HepG2 (cell line): ENCODE data around the gene COX10. TPM values are rescaled to one million over a fixed set of nuclear protein-coding genes. Genes with fewer than 3 reads are reported as not detected.

Experiments
- ATAC-seq: fragments of 200-7000 bp; cut with Tn5 transposase; 3 replicates; pipeline ENCODE4 v1.9.1; 2020; ENCODE audit warnings: mild to moderate bottlenecking, moderate library complexity
- BruUV-seq: library from RNA; stranded (reverse); fragments of 400-500 nt; replicated peaks from 2 replicates; lab custom pipeline; 2021; lab: Mats Ljungman, UMichigan
- CTCF ChIA-PET: fragments of 300-600 bp; formaldehyde crosslinking; extraction: SDS; loops from one replicate; lab custom pipeline; 2021; ENCODE audit warnings: low total read pairs, inconsistent platforms, low intra/inter-chr PET ratio; lab: Yijun Ruan, JAX
- POLR2A ChIA-PET: fragments of 350-600 bp; sonication (Branson Sonifier 250); formaldehyde crosslinking; loops from one replicate; lab custom pipeline; 2020; ENCODE audit warnings: antibody characterized with exemption, inconsistent platforms; lab: Yijun Ruan, JAX
- DNase-seq: peaks from one replicate; pipeline ENCODE4 v3.0.0-alpha.2; 2015; ENCODE audit warnings: low spot score
- FAIRE-seq: peaks from 3 replicates; lab custom pipeline; 2011; peaks lifted over from hg19 to GRCh38; lab: Jason Lieb, UNC
- H2AFZ ChIP-seq: one replicate; pipeline ENCODE4 v1.6.1; 2011; ENCODE audit warnings: low read length, inconsistent platforms
- H3K27ac ChIP-seq: fragments of 300-600 bp; 3 replicates; pipeline ENCODE4 v1.8.0; 2011; ENCODE audit warnings: mixed run types, mild to moderate bottlenecking, mixed read lengths, low read length, inconsistent platforms; ENCODE audit not compliant: insufficient read depth; ENCODE audit errors: extremely low read length
- H3K27me3 ChIP-seq, 2 experiments: fragments of 200-600 bp in 1 of 2; 2 replicates in 1 of 2; 3 replicates in 1 of 2; pipeline versions ENCODE4 v1.6.0 to v1.8.0; 2011; ENCODE audit warnings: low read length in 2 of 2, mild to moderate bottlenecking in 2 of 2, moderate library complexity in 2 of 2, inconsistent platforms in 1 of 2; ENCODE audit not compliant: insufficient read depth in 2 of 2, control insufficient read depth in 1 of 2
- H3K36me3 ChIP-seq, 2 experiments: fragments of 200-600 bp in 1 of 2; replicated peaks in 1 of 2; 2 replicates in 1 of 2; 3 replicates in 1 of 2; pipeline versions ENCODE4 v1.5.1 to v1.8.0; 2011; ENCODE audit warnings: low read length in 2 of 2, inconsistent platforms in 1 of 2; ENCODE audit not compliant: insufficient read depth in 2 of 2, control insufficient read depth in 1 of 2
- H3K4me1 ChIP-seq: 2 replicates; pipeline ENCODE4 v1.5.1; 2012; ENCODE audit warnings: low read length, inconsistent platforms; ENCODE audit not compliant: insufficient read depth
- H3K4me2 ChIP-seq: 2 replicates; pipeline ENCODE4 v1.6.0; 2011; ENCODE audit warnings: low read depth, low read length, inconsistent platforms
- H3K4me3 ChIP-seq, 3 experiments: fragments of 200-600 bp in 1 of 3; sonication (generic), shearing (Covaris generic) in 1 of 3; replicated peaks in 1 of 3; 2 replicates each; pipeline ENCODE4 v1.5.1; 2011 to 2016; ENCODE audit warnings: low read length in 3 of 3, inconsistent platforms in 2 of 3, low read depth in 2 of 3, mild to moderate bottlenecking in 2 of 3, control low read depth in 1 of 3, mixed read lengths in 1 of 3; ENCODE audit not compliant: insufficient read depth in 1 of 3
- H3K79me2 ChIP-seq: one replicate; pipeline ENCODE4 v1.6.1; 2011; ENCODE audit warnings: low read length, inconsistent platforms; ENCODE audit not compliant: insufficient read depth
- H3K9ac ChIP-seq: 2 replicates; pipeline ENCODE4 v1.6.0; 2011; ENCODE audit warnings: mild to moderate bottlenecking, low read depth, low read length, inconsistent platforms; ENCODE audit not compliant: insufficient read depth
- H3K9me3 ChIP-seq: 2 replicates; pipeline ENCODE4 v1.5.1; 2012; ENCODE audit warnings: mild to moderate bottlenecking, low read length
- H4K20me1 ChIP-seq: 2 replicates; pipeline ENCODE4 v1.6.0; 2011; ENCODE audit warnings: inconsistent platforms, mild to moderate bottlenecking, low read length, moderate library complexity; ENCODE audit not compliant: insufficient read depth
- CEBPG ChIP-seq: IDR thresholded peaks from 2 replicates; pipeline ENCODE4 v1.6.1; 2016
- MAFF ChIP-seq: IDR thresholded peaks from 2 replicates; pipeline ENCODE4 v1.6.1; 2011; ENCODE audit warnings: low read depth, low read length, improper control_type of control experiment
- MAFK ChIP-seq, 2 experiments: IDR thresholded peaks in 1 of 2; conservative IDR thresholded peaks in 1 of 2; 2 replicates each; pipeline ENCODE4 v1.6.1; 2011; ENCODE audit warnings: improper control_type of control experiment in 2 of 2, low read length in 2 of 2
- THAP11 ChIP-seq: IDR thresholded peaks from 2 replicates; pipeline ENCODE4 v1.6.1; 2016; ENCODE audit warnings: missing biosample characterization, missing genetic modification reagents
- ZNF274 ChIP-seq: sonication (generic); formaldehyde crosslinking; IDR thresholded peaks from 2 replicates; pipeline ENCODE4 v1.5.1; 2020; ENCODE audit warnings: mild to moderate bottlenecking, missing genetic modification reagents
- ZNF446 ChIP-seq: sonication (generic); formaldehyde crosslinking; IDR thresholded peaks from 2 replicates; pipeline ENCODE4 v1.5.0; 2020; ENCODE audit warnings: mild to moderate bottlenecking, missing genetic modification reagents
- ZNF552 ChIP-seq: sonication (generic); formaldehyde crosslinking; IDR thresholded peaks from 2 replicates; pipeline ENCODE4 v1.9.0; 2022; ENCODE audit warnings: missing genetic modification reagents, mild to moderate bottlenecking, borderline replicate concordance
- ZNF782 ChIP-seq: sonication (generic); formaldehyde crosslinking; IDR thresholded peaks from 2 replicates; pipeline ENCODE4 v1.4.0; 2020; ENCODE audit warnings: missing genetic modification reagents, mild to moderate bottlenecking, borderline replicate concordance
- WGBS: methylation state at CpG from one replicate; pipeline ENCODE4 v1.1.6; 2017; ENCODE audit warnings: low lambda C conversion rate; 5-methylcytosine and 5-hydroxymethylcytosine counted together
- in situ Hi-C: cut with HindIII; loops from 2 replicates; pipeline ENCODE4 v1.10.0; 2017; ENCODE audit warnings: low pct_unique_long_range_greater_than_20kb; ENCODE audit not compliant: extremely low pct_ligation_motif_present
- intact Hi-C: fragments of 100-400 bp; cut with micrococcal nuclease; formaldehyde crosslinking; loops from one replicate; pipeline ENCODE4 v1.10.0; 2022; ENCODE audit not compliant: unreplicated experiment
- polyA plus RNA-seq, 8 experiments: library from polyadenylated mRNA; depleted of rRNA in 3 of 8; stranded (reverse) in 7 of 8; unstranded in 1 of 8; fragments of >200 nt; fragmentation: Illumina TruSeq in 4 of 8; extraction: Trizol in 4 of 8; gene quantifications; 2 replicates each; pipeline versions ENCODE4 v1.2.1 to v1.2.3, GENCODE V29; 2011 to 2016; ENCODE audit warnings: low read depth in 4 of 8, missing spikeins in 1 of 8, mixed read lengths in 1 of 8; ENCODE audit not compliant: insufficient read depth in 1 of 8
- total RNA-seq, 5 experiments: library from RNA; depleted of rRNA; stranded (reverse); fragments of >200 nt; fragmentation: Illumina TruSeq; extraction: Trizol; gene quantifications; 2 replicates each; pipeline ENCODE4 v1.2.3, GENCODE V29; 2016; ENCODE audit warnings: low read depth in 1 of 5
- TF ChIP-seq, protein P1 (sequence below): sonication (generic); formaldehyde crosslinking; IDR thresholded peaks from 2 replicates; pipeline ENCODE4 v1.5.1; 2020; ENCODE audit warnings: missing genetic modification reagents, mild to moderate bottlenecking, borderline replicate concordance

COX10 gene
- total and polyA plus RNA-seq, 2 of the 13 experiments (the other 11 are each of a cell fraction or from before 2014, with no cell fraction given), result 13.9 to 20.1 TPM

- TF ChIP-seq ZNF274 (CRISPR knock-in tag), result no peak
Observed at GRCh38 chr17:14078027-14078426, 8.7 kb downstream of the COX10 start (continued).

DNA sequence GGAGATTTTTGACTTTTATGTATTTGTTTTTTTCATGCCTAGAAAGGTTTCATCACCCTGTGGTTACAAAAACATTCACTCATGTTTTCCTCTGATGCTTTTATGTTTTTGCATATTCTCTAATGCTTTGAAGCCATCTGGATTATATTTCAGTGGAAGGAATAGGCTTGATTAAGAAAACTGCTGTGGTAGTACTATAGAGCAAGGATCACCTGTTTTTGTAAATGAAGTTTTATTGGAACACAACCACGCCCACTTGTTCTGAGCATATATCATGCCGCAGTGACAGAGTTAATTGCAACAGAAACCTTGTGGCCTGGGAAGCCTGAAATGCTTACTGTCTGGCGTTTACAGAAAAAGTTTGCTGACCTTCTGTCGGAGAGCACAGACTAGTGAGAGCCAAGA, 11.5 kb downstream of the COX10 start:
- no TSS peak for BruUV-seq
- intact Hi-C loops (no loop called here), in situ Hi-C loops (no loop called here)
- no peak for TF ChIP-seq ZNF446
- no peak for TF ChIP-seq ZNF782 (CRISPR knock-in tag)
- FAIRE-seq (no peak), ATAC-seq (no peak), DNase-seq (no peak)
- H2AFZ ChIP-seq, result no peak overlapping the region
- H3K4me3 ChIP-seq, result no peak overlapping the region
- H3K9me3 ChIP-seq, result no peaks in the 10 kb centered on the region
- peaks cover 14 to 51% of the 10 kb centered on the region in 2 experiments for H3K36me3 ChIP-seq
- H3K4me1 ChIP-seq, result peaks cover 4% of the 10 kb centered on the region
- no peak overlapping the region for H3K4me2 ChIP-seq
- no peaks in the 10 kb centered on the region for H3K27me3 ChIP-seq
- peaks cover 3% of the 10 kb centered on the region for H3K79me2 ChIP-seq
- H4K20me1 ChIP-seq, result no peaks in the 10 kb centered on the region
- no peak overlapping the region for H3K9ac ChIP-seq
- ChIA-PET POLR2A (no interaction called here), CTCF (no interaction called here)
- 96% methylated on average over 4 of the region's 4 CpGs for WGBS
- no peak overlapping the region for H3K27ac ChIP-seq

DNA sequence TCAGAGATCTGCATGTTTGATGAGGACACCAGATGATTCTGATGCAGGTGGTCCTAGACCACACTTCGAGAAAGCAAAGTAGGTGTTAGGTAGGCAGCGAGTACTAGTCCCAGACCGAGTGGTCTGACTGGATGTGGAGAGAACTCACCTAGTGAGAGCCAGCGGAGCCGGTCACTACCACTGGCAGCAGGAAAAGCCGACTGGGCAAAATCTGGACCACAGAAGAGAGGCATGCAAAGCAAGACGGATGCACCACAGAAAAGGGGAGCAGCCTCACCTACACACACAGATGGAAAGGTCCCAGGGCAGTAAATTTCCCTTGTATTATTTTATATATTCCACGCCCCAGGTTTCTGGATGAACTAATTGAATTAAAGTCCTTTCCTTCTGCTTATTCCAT, 13.5 kb downstream of the COX10 start:
- 98% methylated on average over 7 of the region's 8 CpGs for WGBS
- no peak for DNase-seq

More for the DNA sequence above, 13.5 kb downstream of the COX10 start:
- Histone ChIP-seq H3K4me1 (peaks cover 11% of the 10 kb centered on the region), H3K27me3 (no peaks in the 10 kb centered on the region), H3K36me3 (peaks cover 14 to 34% of the 10 kb centered on the region in 2 experiments), H3K27ac (no peak overlapping the region), H3K4me3 (no peak overlapping the region), H3K9me3 (no peaks in the 10 kb centered on the region), H3K79me2 (peaks cover 8% of the 10 kb centered on the region), H4K20me1 (no peaks in the 10 kb centered on the region), H3K9ac (no peak overlapping the region), H3K4me2 (no peak overlapping the region), H2AFZ (no peak overlapping the region)
- no peak for FAIRE-seq
- POLR2A ChIA-PET, result no interaction called here
- intact Hi-C loops (no loop called here), in situ Hi-C loops (no loop called here)
- no peak for ATAC-seq
- no TSS peak for BruUV-seq
- TF ChIP-seq CEBPG (CRISPR knock-in tag), result no peak
- no peak for TF ChIP-seq ZNF552 (CRISPR knock-in tag)
- TF ChIP-seq, protein P1, sequence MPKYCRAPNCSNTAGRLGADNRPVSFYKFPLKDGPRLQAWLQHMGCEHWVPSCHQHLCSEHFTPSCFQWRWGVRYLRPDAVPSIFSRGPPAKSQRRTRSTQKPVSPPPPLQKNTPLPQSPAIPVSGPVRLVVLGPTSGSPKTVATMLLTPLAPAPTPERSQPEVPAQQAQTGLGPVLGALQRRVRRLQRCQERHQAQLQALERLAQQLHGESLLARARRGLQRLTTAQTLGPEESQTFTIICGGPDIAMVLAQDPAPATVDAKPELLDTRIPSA (CRISPR knock-in tag), result no peak
- TF ChIP-seq THAP11 (CRISPR knock-in tag), result no peak
- TF ChIP-seq MAFF, result peak; percentile 85
- peak; percentile 87 to 92 for TF ChIP-seq MAFK (conservative IDR thresholded peaks at IDR 0.05 in 1 of 2, IDR thresholded peaks at IDR 0.05 in 1 of 2; ENCODE audit: low read length in 2 of 2)
- CTCF ChIA-PET, result no interaction called here
